Measurements from ENCODE around the gene UTP25.
"Not testable (repeated sequence)": the region's sequence is repeated elsewhere in the genome, so short reads cannot be mapped to it uniquely, and the experiment has no call there.

Gene UTP25

GRCh38 chr1:209888291-209889076, 60.7 kb downstream of the UTP25 start:
- not testable (repeated sequence) for H3K27ac ChIP-seq (ENCODE audit: low read length); H3K36me3 ChIP-seq (ENCODE audit: control insufficient read depth, low read depth, low read length); H3K9ac ChIP-seq (ENCODE audit: low read length); H3K9me3 ChIP-seq (ENCODE audit: control insufficient read depth, low read depth, low read length); H3K27me3 ChIP-seq (ENCODE audit: control insufficient read depth, insufficient read depth, low read length); H3K4me1 ChIP-seq (ENCODE audit: control insufficient read depth, low read depth, low read length); H3K4me3 ChIP-seq (ENCODE audit: low read length)

GRCh38 chr1:209889077-209889418, 61.3 kb downstream of the UTP25 start:
- Histone ChIP-seq H3K27ac (ENCODE audit: low read length) (no peak overlapping the region), H3K4me1 (ENCODE audit: control insufficient read depth, low read depth, low read length) (no peaks in the 10 kb centered on the region), H3K9me3 (ENCODE audit: control insufficient read depth, low read depth, low read length) (no peaks in the 10 kb centered on the region), H3K27me3 (ENCODE audit: control insufficient read depth, insufficient read depth, low read length) (no peaks in the 10 kb centered on the region), H3K4me3 (ENCODE audit: low read length) (no peak overlapping the region), H3K9ac (ENCODE audit: low read length) (no peak overlapping the region), H3K36me3 (ENCODE audit: control insufficient read depth, low read depth, low read length) (no peaks in the 10 kb centered on the region)

GRCh38 chr1:209890641-209891330, 63.0 kb downstream of the UTP25 start:
- no peaks in the 10 kb centered on the region for H3K36me3 ChIP-seq (ENCODE audit: control insufficient read depth, low read depth, low read length)
- H3K27me3 ChIP-seq (ENCODE audit: control insufficient read depth, insufficient read depth, low read length): no peaks in the 10 kb centered on the region
- H3K9me3 ChIP-seq (ENCODE audit: control insufficient read depth, low read depth, low read length): no peaks in the 10 kb centered on the region
- no peak overlapping the region for H3K4me3 ChIP-seq (ENCODE audit: low read length)
- H3K9ac ChIP-seq (ENCODE audit: low read length): no peak overlapping the region
- H3K27ac ChIP-seq (ENCODE audit: low read length): no peak overlapping the region
- H3K4me1 ChIP-seq (ENCODE audit: control insufficient read depth, low read depth, low read length): no peaks in the 10 kb centered on the region

GRCh38 chr1:209893751-209894150, 66.0 kb downstream of the UTP25 start:
- Histone ChIP-seq H3K4me3 (ENCODE audit: low read length) (no peak overlapping the region), H3K27me3 (ENCODE audit: control insufficient read depth, insufficient read depth, low read length) (no peaks in the 10 kb centered on the region), H3K27ac (ENCODE audit: low read length) (no peak overlapping the region), H3K36me3 (ENCODE audit: control insufficient read depth, low read depth, low read length) (no peaks in the 10 kb centered on the region), H3K4me1 (ENCODE audit: control insufficient read depth, low read depth, low read length) (no peaks in the 10 kb centered on the region), H3K9me3 (ENCODE audit: control insufficient read depth, low read depth, low read length) (no peaks in the 10 kb centered on the region), H3K9ac (ENCODE audit: low read length) (no peak overlapping the region)

DNA sequence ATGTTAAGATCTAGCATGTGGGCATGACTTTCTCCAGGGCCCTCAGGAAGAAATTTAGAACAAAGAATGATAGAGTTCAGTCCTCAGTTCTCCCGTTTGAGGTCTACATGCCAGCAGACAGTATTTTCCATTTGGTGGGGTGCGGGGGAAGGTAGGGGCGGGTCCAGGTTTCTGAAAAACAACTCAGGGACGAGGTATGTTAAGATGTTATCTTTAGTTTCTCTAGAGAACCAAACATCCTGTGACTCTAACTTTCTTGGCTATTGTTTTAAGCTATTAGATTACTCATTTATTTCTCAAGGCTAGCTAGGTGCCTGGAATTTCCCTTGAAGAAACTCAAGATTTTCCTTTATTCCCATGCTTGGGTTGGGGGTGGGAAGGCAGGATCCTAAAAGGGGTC, 67.9 kb downstream of the UTP25 start:
- no peaks in the 10 kb centered on the region for H3K27me3 ChIP-seq (ENCODE audit: control insufficient read depth, insufficient read depth, low read length)
- no peaks in the 10 kb centered on the region for H3K4me1 ChIP-seq (ENCODE audit: control insufficient read depth, low read depth, low read length)
- H3K9me3 ChIP-seq (ENCODE audit: control insufficient read depth, low read depth, low read length): no peaks in the 10 kb centered on the region
- no peak overlapping the region for H3K4me3 ChIP-seq (ENCODE audit: low read length)
- no peak overlapping the region for H3K27ac ChIP-seq (ENCODE audit: low read length)
- H3K36me3 ChIP-seq (ENCODE audit: control insufficient read depth, low read depth, low read length): no peaks in the 10 kb centered on the region
- H3K9ac ChIP-seq (ENCODE audit: low read length): no peak overlapping the region

- H3K36me3 ChIP-seq (ENCODE audit: control insufficient read depth, low read depth, low read length): no peaks in the 10 kb centered on the region
- H3K9me3 ChIP-seq (ENCODE audit: control insufficient read depth, low read depth, low read length): no peaks in the 10 kb centered on the region
- no peak overlapping the region for H3K9ac ChIP-seq (ENCODE audit: low read length)
- H3K4me1 ChIP-seq (ENCODE audit: control insufficient read depth, low read depth, low read length): no peaks in the 10 kb centered on the region
- no peaks in the 10 kb centered on the region for H3K27me3 ChIP-seq (ENCODE audit: control insufficient read depth, insufficient read depth, low read length)
- no peak overlapping the region for H3K4me3 ChIP-seq (ENCODE audit: low read length)
- no peak overlapping the region for H3K27ac ChIP-seq (ENCODE audit: low read length)
Measured at GRCh38 chr1:209896346-209896745, 68.6 kb downstream of the UTP25 start.

DNA sequence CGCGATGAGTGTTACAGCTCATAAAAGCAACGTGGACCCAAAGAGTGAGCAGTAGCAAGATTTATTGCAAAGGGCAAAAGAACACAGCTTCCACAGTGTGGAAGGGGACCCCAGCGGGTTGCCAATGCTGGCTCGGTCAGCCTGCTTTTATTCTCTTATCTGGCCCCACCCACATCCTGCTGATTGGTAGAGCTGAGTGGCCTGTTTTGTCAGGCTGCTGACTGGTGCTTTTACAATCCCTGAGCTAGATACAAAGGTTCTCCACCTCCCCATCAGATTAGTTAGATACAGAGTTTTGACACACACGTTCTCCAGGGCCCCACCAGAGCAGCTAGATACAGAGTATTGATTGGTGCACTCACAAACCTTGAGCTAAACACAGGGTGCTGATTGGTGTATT, 70.5 kb downstream of the UTP25 start:
- not testable (repeated sequence) for H3K9ac ChIP-seq (ENCODE audit: low read length); H3K4me3 ChIP-seq (ENCODE audit: low read length); H3K4me1 ChIP-seq (ENCODE audit: control insufficient read depth, low read depth, low read length); H3K27ac ChIP-seq (ENCODE audit: low read length); H3K27me3 ChIP-seq (ENCODE audit: control insufficient read depth, insufficient read depth, low read length); H3K9me3 ChIP-seq (ENCODE audit: control insufficient read depth, low read depth, low read length); H3K36me3 ChIP-seq (ENCODE audit: control insufficient read depth, low read depth, low read length)

- not testable (repeated sequence) for H3K4me3 ChIP-seq (ENCODE audit: low read length); H3K4me1 ChIP-seq (ENCODE audit: control insufficient read depth, low read depth, low read length); H3K27me3 ChIP-seq (ENCODE audit: control insufficient read depth, insufficient read depth, low read length); H3K9ac ChIP-seq (ENCODE audit: low read length); H3K36me3 ChIP-seq (ENCODE audit: control insufficient read depth, low read depth, low read length); H3K9me3 ChIP-seq (ENCODE audit: control insufficient read depth, low read depth, low read length); H3K27ac ChIP-seq (ENCODE audit: low read length)
Measured at GRCh38 chr1:209898851-209899250, 71.1 kb downstream of the UTP25 start.

DNA sequence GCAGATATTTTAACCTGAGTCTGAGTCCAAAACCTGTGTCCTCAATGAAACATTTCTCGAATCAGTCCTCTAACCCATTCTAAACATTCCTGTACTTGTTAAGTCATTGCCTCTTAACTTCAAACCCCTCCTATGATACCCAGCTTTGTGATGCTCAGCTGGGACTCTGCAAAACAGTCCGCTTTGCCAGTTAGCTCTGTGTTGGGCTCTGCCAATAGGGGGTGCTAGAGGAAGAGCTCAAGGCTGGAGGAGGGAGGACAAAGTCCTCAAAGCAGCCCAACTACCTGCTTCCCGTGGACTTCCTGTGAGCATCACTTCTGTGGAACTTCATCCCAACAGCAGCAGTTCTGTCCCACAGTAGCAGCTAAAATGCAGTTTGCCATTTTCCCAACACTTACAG, 72.2 kb downstream of the UTP25 start:
- no peak overlapping the region for H3K4me3 ChIP-seq (ENCODE audit: low read length)
- H3K4me1 ChIP-seq (ENCODE audit: control insufficient read depth, low read depth, low read length): no peaks in the 10 kb centered on the region
- no peak overlapping the region for H3K27ac ChIP-seq (ENCODE audit: low read length)
- no peaks in the 10 kb centered on the region for H3K9me3 ChIP-seq (ENCODE audit: control insufficient read depth, low read depth, low read length)
- no peaks in the 10 kb centered on the region for H3K27me3 ChIP-seq (ENCODE audit: control insufficient read depth, insufficient read depth, low read length)
- H3K9ac ChIP-seq (ENCODE audit: low read length): no peak overlapping the region
- no peaks in the 10 kb centered on the region for H3K36me3 ChIP-seq (ENCODE audit: control insufficient read depth, low read depth, low read length)

GRCh38 chr1:209900734-209901133, 73.0 kb downstream of the UTP25 start:
- Histone ChIP-seq H3K27ac (ENCODE audit: low read length) (no peak overlapping the region), H3K27me3 (ENCODE audit: control insufficient read depth, insufficient read depth, low read length) (no peaks in the 10 kb centered on the region), H3K36me3 (ENCODE audit: control insufficient read depth, low read depth, low read length) (no peaks in the 10 kb centered on the region), H3K4me1 (ENCODE audit: control insufficient read depth, low read depth, low read length) (no peaks in the 10 kb centered on the region), H3K4me3 (ENCODE audit: low read length) (no peak overlapping the region), H3K9ac (ENCODE audit: low read length) (no peak overlapping the region), H3K9me3 (ENCODE audit: control insufficient read depth, low read depth, low read length) (no peaks in the 10 kb centered on the region)

GRCh38 chr1:209901211-209901610, 73.4 kb downstream of the UTP25 start:
- no peaks in the 10 kb centered on the region for H3K4me1 ChIP-seq (ENCODE audit: control insufficient read depth, low read depth, low read length)
- H3K9me3 ChIP-seq (ENCODE audit: control insufficient read depth, low read depth, low read length): no peaks in the 10 kb centered on the region
- no peaks in the 10 kb centered on the region for H3K36me3 ChIP-seq (ENCODE audit: control insufficient read depth, low read depth, low read length)
- H3K27me3 ChIP-seq (ENCODE audit: control insufficient read depth, insufficient read depth, low read length): no peaks in the 10 kb centered on the region
- H3K4me3 ChIP-seq (ENCODE audit: low read length): no peak overlapping the region
- no peak overlapping the region for H3K9ac ChIP-seq (ENCODE audit: low read length)
- no peak overlapping the region for H3K27ac ChIP-seq (ENCODE audit: low read length)

GRCh38 chr1:209904774-209905173, 77.0 kb downstream of the UTP25 start:
- H3K4me1 ChIP-seq (ENCODE audit: control insufficient read depth, low read depth, low read length); H3K9ac ChIP-seq (ENCODE audit: low read length); H3K9me3 ChIP-seq (ENCODE audit: control insufficient read depth, low read depth, low read length); H3K36me3 ChIP-seq (ENCODE audit: control insufficient read depth, low read depth, low read length); H3K4me3 ChIP-seq (ENCODE audit: low read length); H3K27me3 ChIP-seq (ENCODE audit: control insufficient read depth, insufficient read depth, low read length); H3K27ac ChIP-seq (ENCODE audit: low read length): not testable (repeated sequence)

Data from iPS-18a (cell line).